ENCODE measurements around the gene SYNJ2.
A peak's percentile ranks its signal among the peaks of the same experiment; 100 is the strongest.

SYNJ2 gene

GRCh38 chr6:158040051-158040803, 58.6 kb downstream of the SYNJ2 start:
- Histone ChIP-seq H3K27ac (replicated peaks; ENCODE audit: low read length) (no peak overlapping the region), H3K23ac (ENCODE audit: low read depth, low read length, poor library complexity) (no peak overlapping the region), H2BK12ac (ENCODE audit: low read length) (no peak overlapping the region), H3K9ac (ENCODE audit: low read depth, low read length, poor library complexity) (no peak overlapping the region), H4K91ac (ENCODE audit: low read depth, low read length, poor library complexity) (no peak overlapping the region), H3K27me3 (ENCODE audit: control insufficient read depth in 3 of 3, insufficient read depth in 3 of 3, low read depth in 1 of 3, low read length in 3 of 3) (no peaks in the 10 kb centered on the region), H3K18ac (ENCODE audit: low read length) (no peak overlapping the region), H3K36me3 (replicated peaks in 1 of 2; ENCODE audit: control insufficient read depth in 2 of 2, insufficient read depth in 2 of 2, low read length in 2 of 2) (peaks cover 0 to 4% of the 10 kb centered on the region in 2 donors), H3K4ac (ENCODE audit: low read length) (no peak overlapping the region), H2AFZ (ENCODE audit: low read length) (no peak overlapping the region), H3K4me1 (ENCODE audit: control insufficient read depth in 2 of 2, insufficient read depth in 1 of 2, low read depth in 1 of 2, low read length in 2 of 2) (peaks cover 5 to 15% of the 10 kb centered on the region in 2 donors), H3K14ac (ENCODE audit: low read length) (peak overlapping the region; percentile 48), H3K9me3 (replicated peaks in 1 of 2; ENCODE audit: control insufficient read depth in 2 of 2, insufficient read depth in 1 of 2, low read depth in 1 of 2, low read length in 2 of 2) (no peaks in the 10 kb centered on the region), H2BK15ac (ENCODE audit: low read length) (no peak overlapping the region), H3K4me2 (ENCODE audit: insufficient read depth, low read length, poor library complexity, severe bottlenecking) (no peak overlapping the region), H3K4me3 (ENCODE audit: low read length in 2 of 2) (no peak overlapping the region), H2BK120ac (ENCODE audit: low read depth, low read length) (no peak overlapping the region), H3K79me1 (ENCODE audit: low read depth, low read length) (peaks cover 3% of the 10 kb centered on the region), H2AK5ac (ENCODE audit: low read depth, low read length) (no peak overlapping the region), H2BK5ac (ENCODE audit: low read length) (no peak overlapping the region), H4K8ac (ENCODE audit: low read depth, low read length) (no peak overlapping the region)
- DNase-seq (ENCODE audit: low spot score) = no peak
- no CpG with 5 or more reads among the region's 6 CpGs for WGBS, 2 donors (ENCODE audit: extremely low coverage in 2 of 2, insufficient read length in 2 of 2, insufficient replicate concordance in 1 of 2)

- no peak overlapping the region for H2AK5ac ChIP-seq (ENCODE audit: low read depth, low read length)
- no peak overlapping the region for H3K4ac ChIP-seq (ENCODE audit: low read length)
- H4K8ac ChIP-seq (ENCODE audit: low read depth, low read length) = no peak overlapping the region
- H3K9me3 ChIP-seq (replicated peaks in 1 of 2; ENCODE audit: control insufficient read depth in 2 of 2, insufficient read depth in 1 of 2, low read depth in 1 of 2, low read length in 2 of 2) = no peaks in the 10 kb centered on the region
- no peak overlapping the region for H2BK12ac ChIP-seq (ENCODE audit: low read length)
- H3K36me3 ChIP-seq (replicated peaks in 1 of 2; ENCODE audit: control insufficient read depth in 2 of 2, insufficient read depth in 2 of 2, low read length in 2 of 2) = peaks cover 0 to 3% of the 10 kb centered on the region in 2 donors
- no peak overlapping the region for H4K91ac ChIP-seq (ENCODE audit: low read depth, low read length, poor library complexity)
- H2BK120ac ChIP-seq (ENCODE audit: low read depth, low read length) = no peak overlapping the region
- no peak for DNase-seq (ENCODE audit: low spot score)
- no peak overlapping the region for H3K14ac ChIP-seq (ENCODE audit: low read length)
- no peak overlapping the region for H3K4me3 ChIP-seq (ENCODE audit: low read length in 2 of 2)
- no peak overlapping the region for H2BK5ac ChIP-seq (ENCODE audit: low read length)
- H3K27ac ChIP-seq (replicated peaks; ENCODE audit: low read length) = no peak overlapping the region
- no peak overlapping the region for H2AFZ ChIP-seq (ENCODE audit: low read length)
- no peak overlapping the region for H3K18ac ChIP-seq (ENCODE audit: low read length)
- no peak overlapping the region for H3K23ac ChIP-seq (ENCODE audit: low read depth, low read length, poor library complexity)
- no peak overlapping the region for H3K9ac ChIP-seq (ENCODE audit: low read depth, low read length, poor library complexity)
- no CpG with 5 or more reads among the region's 12 CpGs for WGBS, 2 donors (ENCODE audit: extremely low coverage in 2 of 2, insufficient read length in 2 of 2, insufficient replicate concordance in 1 of 2)
- H3K27me3 ChIP-seq (ENCODE audit: control insufficient read depth in 3 of 3, insufficient read depth in 3 of 3, low read depth in 1 of 3, low read length in 3 of 3) = no peaks in the 10 kb centered on the region
- H3K79me1 ChIP-seq (ENCODE audit: low read depth, low read length) = peaks cover 3% of the 10 kb centered on the region
- H3K4me1 ChIP-seq (ENCODE audit: control insufficient read depth in 2 of 2, insufficient read depth in 1 of 2, low read depth in 1 of 2, low read length in 2 of 2) = peaks cover 5 to 15% of the 10 kb centered on the region in 2 donors
- no peak overlapping the region for H3K4me2 ChIP-seq (ENCODE audit: insufficient read depth, low read length, poor library complexity, severe bottlenecking)
- no peak overlapping the region for H2BK15ac ChIP-seq (ENCODE audit: low read length)
Observed at GRCh38 chr6:158040804-158041347, 59.2 kb downstream of the SYNJ2 start.

- H3K27ac ChIP-seq (replicated peaks; ENCODE audit: low read length) = no peak overlapping the region
- H2BK15ac ChIP-seq (ENCODE audit: low read length) = no peak overlapping the region
- no peak overlapping the region for H2AFZ ChIP-seq (ENCODE audit: low read length)
- H2BK12ac ChIP-seq (ENCODE audit: low read length) = no peak overlapping the region
- peaks cover 5 to 15% of the 10 kb centered on the region in 2 donors for H3K4me1 ChIP-seq (ENCODE audit: control insufficient read depth in 2 of 2, insufficient read depth in 1 of 2, low read depth in 1 of 2, low read length in 2 of 2)
- no peaks in the 10 kb centered on the region for H3K9me3 ChIP-seq (replicated peaks in 1 of 2; ENCODE audit: control insufficient read depth in 2 of 2, insufficient read depth in 1 of 2, low read depth in 1 of 2, low read length in 2 of 2)
- no peak overlapping the region for H3K4me3 ChIP-seq (ENCODE audit: low read length in 2 of 2)
- no peak overlapping the region for H3K4ac ChIP-seq (ENCODE audit: low read length)
- H2BK5ac ChIP-seq (ENCODE audit: low read length) = no peak overlapping the region
- no CpG with 5 or more reads among the region's 4 CpGs for WGBS, 2 donors (ENCODE audit: extremely low coverage in 2 of 2, insufficient read length in 2 of 2, insufficient replicate concordance in 1 of 2)
- no peaks in the 10 kb centered on the region for H3K36me3 ChIP-seq (replicated peaks in 1 of 2; ENCODE audit: control insufficient read depth in 2 of 2, insufficient read depth in 2 of 2, low read length in 2 of 2)
- no peak overlapping the region for H3K14ac ChIP-seq (ENCODE audit: low read length)
- H4K8ac ChIP-seq (ENCODE audit: low read depth, low read length) = no peak overlapping the region
- no peak for DNase-seq (ENCODE audit: low spot score)
- H3K4me2 ChIP-seq (ENCODE audit: insufficient read depth, low read length, poor library complexity, severe bottlenecking) = no peak overlapping the region
- no peak overlapping the region for H3K23ac ChIP-seq (ENCODE audit: low read depth, low read length, poor library complexity)
- H3K27me3 ChIP-seq (ENCODE audit: control insufficient read depth in 3 of 3, insufficient read depth in 3 of 3, low read depth in 1 of 3, low read length in 3 of 3) = no peaks in the 10 kb centered on the region
- no peak overlapping the region for H2AK5ac ChIP-seq (ENCODE audit: low read depth, low read length)
- no peak overlapping the region for H3K9ac ChIP-seq (ENCODE audit: low read depth, low read length, poor library complexity)
- H4K91ac ChIP-seq (ENCODE audit: low read depth, low read length, poor library complexity) = no peak overlapping the region
- no peak overlapping the region for H2BK120ac ChIP-seq (ENCODE audit: low read depth, low read length)
- peaks cover 3% of the 10 kb centered on the region for H3K79me1 ChIP-seq (ENCODE audit: low read depth, low read length)
- no peak overlapping the region for H3K18ac ChIP-seq (ENCODE audit: low read length)
Observed at GRCh38 chr6:158041370-158041769, 59.7 kb downstream of the SYNJ2 start.

- Histone ChIP-seq H3K27me3 (ENCODE audit: control insufficient read depth in 3 of 3, insufficient read depth in 3 of 3, low read depth in 1 of 3, low read length in 3 of 3) (no peaks in the 10 kb centered on the region), H3K27ac (replicated peaks; ENCODE audit: low read length) (no peak overlapping the region), H4K91ac (ENCODE audit: low read depth, low read length, poor library complexity) (no peak overlapping the region), H2AFZ (ENCODE audit: low read length) (no peak overlapping the region), H3K18ac (ENCODE audit: low read length) (no peak overlapping the region), H3K4me1 (ENCODE audit: control insufficient read depth in 2 of 2, insufficient read depth in 1 of 2, low read depth in 1 of 2, low read length in 2 of 2) (peaks cover 5 to 15% of the 10 kb centered on the region in 2 donors), H3K23ac (ENCODE audit: low read depth, low read length, poor library complexity) (no peak overlapping the region), H2BK12ac (ENCODE audit: low read length) (no peak overlapping the region), H3K9me3 (replicated peaks in 1 of 2; ENCODE audit: control insufficient read depth in 2 of 2, insufficient read depth in 1 of 2, low read depth in 1 of 2, low read length in 2 of 2) (no peaks in the 10 kb centered on the region), H3K4me2 (ENCODE audit: insufficient read depth, low read length, poor library complexity, severe bottlenecking) (no peak overlapping the region), H2BK5ac (ENCODE audit: low read length) (no peak overlapping the region), H2BK15ac (ENCODE audit: low read length) (no peak overlapping the region), H2AK5ac (ENCODE audit: low read depth, low read length) (no peak overlapping the region), H3K14ac (ENCODE audit: low read length) (no peak overlapping the region), H3K4ac (ENCODE audit: low read length) (no peak overlapping the region), H3K4me3 (ENCODE audit: low read length in 2 of 2) (no peak overlapping the region), H2BK120ac (ENCODE audit: low read depth, low read length) (no peak overlapping the region), H4K8ac (ENCODE audit: low read depth, low read length) (no peak overlapping the region), H3K79me1 (ENCODE audit: low read depth, low read length) (peaks cover 3% of the 10 kb centered on the region), H3K9ac (ENCODE audit: low read depth, low read length, poor library complexity) (no peak overlapping the region), H3K36me3 (replicated peaks in 1 of 2; ENCODE audit: control insufficient read depth in 2 of 2, insufficient read depth in 2 of 2, low read length in 2 of 2) (no peaks in the 10 kb centered on the region)
- no peak for DNase-seq (ENCODE audit: low spot score)
- no CpG with 5 or more reads among the region's 12 CpGs for WGBS, 2 donors (ENCODE audit: extremely low coverage in 2 of 2, insufficient read length in 2 of 2, insufficient replicate concordance in 1 of 2)
Observed at GRCh38 chr6:158041788-158042187, 60.1 kb downstream of the SYNJ2 start.
